Measurements from ENCODE around the gene PAWR. TPM values are rescaled to one million over a fixed set of nuclear protein-coding genes. Genes with fewer than 3 reads are reported as not detected.

The PAWR gene
- total RNA-seq, 1 experiment from 2014 or later, result 106 TPM

DNA sequence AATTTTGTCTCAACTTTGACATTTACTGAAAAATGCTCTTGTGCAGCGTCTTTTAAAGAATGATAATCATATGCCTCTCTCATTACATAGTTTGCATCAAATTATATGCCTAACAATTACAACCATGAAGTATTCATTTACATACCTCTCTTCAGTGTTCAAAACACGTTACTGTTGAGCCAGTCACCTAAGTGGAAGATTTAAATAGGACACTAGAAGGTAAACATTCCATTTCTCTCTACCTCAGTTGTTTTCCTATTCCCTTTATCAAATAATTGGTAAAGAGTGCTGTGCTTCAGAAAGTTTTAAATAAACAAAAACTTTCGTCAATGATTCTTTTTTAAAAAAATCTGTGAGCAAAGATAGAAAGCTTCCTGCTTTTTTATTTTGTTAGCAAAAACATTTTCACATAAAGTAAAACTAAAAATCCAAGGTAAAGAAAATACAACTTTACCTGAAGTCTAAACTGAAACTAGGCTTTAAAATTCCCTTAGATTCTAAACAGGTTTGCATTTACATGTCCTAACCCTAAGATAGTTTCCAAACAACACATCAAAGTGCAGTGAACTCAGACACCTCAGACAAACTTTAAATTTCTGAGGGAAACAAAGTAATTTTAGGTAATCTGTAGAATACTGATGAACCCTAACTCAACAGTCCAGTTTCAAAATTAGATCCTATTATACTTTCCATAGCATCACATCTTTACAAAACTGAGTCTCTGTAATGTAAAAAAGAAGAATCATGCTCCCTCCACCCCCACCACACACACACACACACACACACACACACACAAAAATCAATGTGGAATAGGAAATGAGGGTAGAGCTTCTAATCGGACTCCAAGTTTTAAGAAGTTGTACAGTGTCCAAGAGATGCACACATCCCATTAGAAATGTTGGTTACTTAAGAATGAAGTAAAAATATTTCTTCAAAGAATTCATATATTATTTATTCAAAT is 46.2 kb downstream of the PAWR start:
- H4K20me1 ChIP-seq (ENCODE audit: insufficient read depth), result no peaks in the 10 kb centered on the region

More for the DNA sequence above, 46.2 kb downstream of the PAWR start:
- Histone ChIP-seq H3K27ac (ENCODE audit: low read depth, low read length) (no peak overlapping the region), H3K4me3 (replicated peaks in 1 of 2; ENCODE audit: low read depth in 1 of 2, low read length in 2 of 2) (no peak overlapping the region), H3K9me3 (ENCODE audit: control insufficient read depth in 1 of 2, insufficient read depth in 1 of 2, low read depth in 1 of 2, low read length in 2 of 2) (no peaks in the 10 kb centered on the region), H3K27me3 (ENCODE audit: insufficient read depth, low read length) (no peaks in the 10 kb centered on the region), H3K4me2 (ENCODE audit: low read length) (no peak overlapping the region), H3K4me1 (ENCODE audit: control insufficient read depth in 1 of 2, insufficient read depth in 2 of 2, low read length in 2 of 2) (peaks cover 0 to 12% of the 10 kb centered on the region in 2 experiments; a peak in 1 of 4 replicates), H3K79me2 (ENCODE audit: insufficient read depth, low read length) (peaks cover 75% of the 10 kb centered on the region), H3K36me3 (ENCODE audit: control insufficient read depth in 1 of 2, insufficient read depth in 2 of 2, low read length in 2 of 2) (no peaks in the 10 kb centered on the region), H2AFZ (ENCODE audit: low read depth, low read length, poor library complexity, severe bottlenecking) (no peak overlapping the region), H3K9me2 (ENCODE audit: insufficient read depth) (no peaks in the 10 kb centered on the region), H3K9ac (ENCODE audit: low read length) (no peak overlapping the region)
- ChIA-PET POLR2A (no interaction called here), CTCF (no interaction called here), RAD21 (ENCODE audit: low non-redundant PET in 1 of 2, low total read pairs in 2 of 2, uncharacterized antibody in 2 of 2, unreplicated experiment in 2 of 2) (no interaction called here)
- no TSS peak for BruUV-seq (replicated peaks)
- TF ChIP-seq RAD21 (IDR thresholded peaks at IDR 0.05; ENCODE audit: low read depth) (no peak), SP1 (IDR thresholded peaks at IDR 0.05; ENCODE audit: low read depth) (no peak), SIN3A (IDR thresholded peaks at IDR 0.05; ENCODE audit: low read depth) (no peak), ZNF274 (IDR thresholded peaks at IDR 0.05; ENCODE audit: low read depth, low read length) (no peak), JUND (IDR thresholded peaks at IDR 0.05) (no peak), FOSL1 (IDR thresholded peaks at IDR 0.05; ENCODE audit: low read depth) (no peak), CEBPB (IDR thresholded peaks at IDR 0.05; ENCODE audit: low read depth) (no peak), ZFX (IDR thresholded peaks at IDR 0.05) (no peak), EZH2 (IDR thresholded peaks at IDR 0.05) (no peak), SRF (IDR thresholded peaks at IDR 0.05; ENCODE audit: low read depth) (no peak)
- TF ChIP-seq, protein P1, sequence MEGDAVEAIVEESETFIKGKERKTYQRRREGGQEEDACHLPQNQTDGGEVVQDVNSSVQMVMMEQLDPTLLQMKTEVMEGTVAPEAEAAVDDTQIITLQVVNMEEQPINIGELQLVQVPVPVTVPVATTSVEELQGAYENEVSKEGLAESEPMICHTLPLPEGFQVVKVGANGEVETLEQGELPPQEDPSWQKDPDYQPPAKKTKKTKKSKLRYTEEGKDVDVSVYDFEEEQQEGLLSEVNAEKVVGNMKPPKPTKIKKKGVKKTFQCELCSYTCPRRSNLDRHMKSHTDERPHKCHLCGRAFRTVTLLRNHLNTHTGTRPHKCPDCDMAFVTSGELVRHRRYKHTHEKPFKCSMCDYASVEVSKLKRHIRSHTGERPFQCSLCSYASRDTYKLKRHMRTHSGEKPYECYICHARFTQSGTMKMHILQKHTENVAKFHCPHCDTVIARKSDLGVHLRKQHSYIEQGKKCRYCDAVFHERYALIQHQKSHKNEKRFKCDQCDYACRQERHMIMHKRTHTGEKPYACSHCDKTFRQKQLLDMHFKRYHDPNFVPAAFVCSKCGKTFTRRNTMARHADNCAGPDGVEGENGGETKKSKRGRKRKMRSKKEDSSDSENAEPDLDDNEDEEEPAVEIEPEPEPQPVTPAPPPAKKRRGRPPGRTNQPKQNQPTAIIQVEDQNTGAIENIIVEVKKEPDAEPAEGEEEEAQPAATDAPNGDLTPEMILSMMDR (IDR thresholded peaks at IDR 0.05 in 2 of 3, conservative IDR thresholded peaks at IDR 0.05 in 1 of 3; ENCODE audit: borderline replicate concordance in 1 of 3, insufficient read depth in 1 of 3, low read depth in 2 of 3, low read length in 2 of 3), result no peak
- TF ChIP-seq, protein P2, sequence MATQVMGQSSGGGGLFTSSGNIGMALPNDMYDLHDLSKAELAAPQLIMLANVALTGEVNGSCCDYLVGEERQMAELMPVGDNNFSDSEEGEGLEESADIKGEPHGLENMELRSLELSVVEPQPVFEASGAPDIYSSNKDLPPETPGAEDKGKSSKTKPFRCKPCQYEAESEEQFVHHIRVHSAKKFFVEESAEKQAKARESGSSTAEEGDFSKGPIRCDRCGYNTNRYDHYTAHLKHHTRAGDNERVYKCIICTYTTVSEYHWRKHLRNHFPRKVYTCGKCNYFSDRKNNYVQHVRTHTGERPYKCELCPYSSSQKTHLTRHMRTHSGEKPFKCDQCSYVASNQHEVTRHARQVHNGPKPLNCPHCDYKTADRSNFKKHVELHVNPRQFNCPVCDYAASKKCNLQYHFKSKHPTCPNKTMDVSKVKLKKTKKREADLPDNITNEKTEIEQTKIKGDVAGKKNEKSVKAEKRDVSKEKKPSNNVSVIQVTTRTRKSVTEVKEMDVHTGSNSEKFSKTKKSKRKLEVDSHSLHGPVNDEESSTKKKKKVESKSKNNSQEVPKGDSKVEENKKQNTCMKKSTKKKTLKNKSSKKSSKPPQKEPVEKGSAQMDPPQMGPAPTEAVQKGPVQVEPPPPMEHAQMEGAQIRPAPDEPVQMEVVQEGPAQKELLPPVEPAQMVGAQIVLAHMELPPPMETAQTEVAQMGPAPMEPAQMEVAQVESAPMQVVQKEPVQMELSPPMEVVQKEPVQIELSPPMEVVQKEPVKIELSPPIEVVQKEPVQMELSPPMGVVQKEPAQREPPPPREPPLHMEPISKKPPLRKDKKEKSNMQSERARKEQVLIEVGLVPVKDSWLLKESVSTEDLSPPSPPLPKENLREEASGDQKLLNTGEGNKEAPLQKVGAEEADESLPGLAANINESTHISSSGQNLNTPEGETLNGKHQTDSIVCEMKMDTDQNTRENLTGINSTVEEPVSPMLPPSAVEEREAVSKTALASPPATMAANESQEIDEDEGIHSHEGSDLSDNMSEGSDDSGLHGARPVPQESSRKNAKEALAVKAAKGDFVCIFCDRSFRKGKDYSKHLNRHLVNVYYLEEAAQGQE (IDR thresholded peaks at IDR 0.05; ENCODE audit: low read depth), result no peak
- ATAC-seq (no peak), DNase-seq (ENCODE audit: low read depth, low spot score) (no peak)
- intact Hi-C loops (cut with micrococcal nuclease), result no loop called here
